DND-41 (cell line): ENCODE results near the gene AKT1.

ENCODE experiments used
- ATAC-seq: fragments of 200-7000 bp; cut with Tn5 transposase; 3 replicates; pipeline ENCODE4 v1.9.1; 2021; ENCODE audit warnings: low read depth; ENCODE audit not compliant: insufficient read depth
- DNase-seq: peaks from one replicate; pipeline ENCODE4 v3.0.0-alpha.2; 2020
- H2AFZ ChIP-seq: 2 replicates; pipeline ENCODE4 v1.6.0; 2012; ENCODE audit warnings: low read depth, low read length
- H3K27ac ChIP-seq: 2 replicates; pipeline ENCODE4 v1.5.1; 2012; ENCODE audit warnings: low read length, inconsistent platforms
- H3K27me3 ChIP-seq: fragments of 200-600 bp; sonication (generic); 2 replicates; pipeline ENCODE4 v1.6.0; 2012; ENCODE audit warnings: low read length, mild to moderate bottlenecking, inconsistent platforms; ENCODE audit not compliant: insufficient read depth, poor library complexity
- H3K36me3 ChIP-seq: 2 replicates; pipeline ENCODE4 v1.5.1; 2012; ENCODE audit warnings: low read length, inconsistent platforms; ENCODE audit not compliant: insufficient read depth
- H3K4me1 ChIP-seq: 2 replicates; pipeline ENCODE4 v1.5.1; 2012; ENCODE audit warnings: mild to moderate bottlenecking, low read length; ENCODE audit not compliant: insufficient read depth
- H3K4me2 ChIP-seq: 2 replicates; pipeline ENCODE4 v1.6.0; 2012; ENCODE audit warnings: mild to moderate bottlenecking, moderate library complexity, low read length, inconsistent platforms; ENCODE audit not compliant: insufficient read depth
- H3K4me3 ChIP-seq, 2 experiments: fragments of 200-600 bp in 1 of 2; shearing (Covaris generic) in 1 of 2; 2 replicates each; pipeline ENCODE4 v1.5.1; 2012 to 2016; ENCODE audit warnings: inconsistent platforms in 2 of 2, low read length in 2 of 2, mild to moderate bottlenecking in 2 of 2, low read depth in 1 of 2, moderate library complexity in 1 of 2
- H3K79me2 ChIP-seq: 2 replicates; pipeline ENCODE4 v1.6.0; 2012; ENCODE audit warnings: low read length, inconsistent platforms; ENCODE audit not compliant: insufficient read depth
- H3K9ac ChIP-seq: 2 replicates; pipeline ENCODE4 v1.6.0; 2012; ENCODE audit warnings: low read depth, mild to moderate bottlenecking, inconsistent platforms, low read length, moderate library complexity
- H3K9me3 ChIP-seq: 2 replicates; pipeline ENCODE4 v1.5.1; 2012; ENCODE audit warnings: low read length, moderate library complexity, mild to moderate bottlenecking, inconsistent platforms; ENCODE audit not compliant: insufficient read depth, severe bottlenecking
- H4K20me1 ChIP-seq: 2 replicates; pipeline ENCODE4 v1.6.0; 2012; ENCODE audit warnings: low read length; ENCODE audit not compliant: insufficient read depth
- EZH2 ChIP-seq: IDR thresholded peaks from 3 replicates; pipeline ENCODE4 v1.6.1; 2012; ENCODE audit warnings: borderline replicate concordance, low read depth, mild to moderate bottlenecking, moderate library complexity, low read length, inconsistent platforms; ENCODE audit not compliant: severe bottlenecking
- TF ChIP-seq, protein P1 (sequence below): IDR thresholded peaks from 2 replicates; pipeline ENCODE4 v1.5.1; 2012; ENCODE audit warnings: borderline replicate concordance, low read length, moderate library complexity, mild to moderate bottlenecking; ENCODE audit not compliant: poor library complexity, severe bottlenecking; ENCODE audit errors: extremely low read depth

Gene AKT1

GRCh38 chr14:104741108-104741802 is 54.3 kb downstream of the AKT1 start:
- Histone ChIP-seq H2AFZ (no peak overlapping the region), H3K79me2 (no peaks in the 10 kb centered on the region), H3K36me3 (no peaks in the 10 kb centered on the region), H4K20me1 (peaks cover 3% of the 10 kb centered on the region; the same call in 1 of the 2 replicates), H3K9ac (no peak overlapping the region), H3K9me3 (no peaks in the 10 kb centered on the region), H3K4me2 (no peak overlapping the region), H3K4me1 (no peaks in the 10 kb centered on the region), H3K27ac (no peak overlapping the region), H3K27me3 (no peaks in the 10 kb centered on the region), H3K4me3 (no peak overlapping the region)
- DNase-seq (no peak), ATAC-seq (no peak)
- TF ChIP-seq, protein P1, sequence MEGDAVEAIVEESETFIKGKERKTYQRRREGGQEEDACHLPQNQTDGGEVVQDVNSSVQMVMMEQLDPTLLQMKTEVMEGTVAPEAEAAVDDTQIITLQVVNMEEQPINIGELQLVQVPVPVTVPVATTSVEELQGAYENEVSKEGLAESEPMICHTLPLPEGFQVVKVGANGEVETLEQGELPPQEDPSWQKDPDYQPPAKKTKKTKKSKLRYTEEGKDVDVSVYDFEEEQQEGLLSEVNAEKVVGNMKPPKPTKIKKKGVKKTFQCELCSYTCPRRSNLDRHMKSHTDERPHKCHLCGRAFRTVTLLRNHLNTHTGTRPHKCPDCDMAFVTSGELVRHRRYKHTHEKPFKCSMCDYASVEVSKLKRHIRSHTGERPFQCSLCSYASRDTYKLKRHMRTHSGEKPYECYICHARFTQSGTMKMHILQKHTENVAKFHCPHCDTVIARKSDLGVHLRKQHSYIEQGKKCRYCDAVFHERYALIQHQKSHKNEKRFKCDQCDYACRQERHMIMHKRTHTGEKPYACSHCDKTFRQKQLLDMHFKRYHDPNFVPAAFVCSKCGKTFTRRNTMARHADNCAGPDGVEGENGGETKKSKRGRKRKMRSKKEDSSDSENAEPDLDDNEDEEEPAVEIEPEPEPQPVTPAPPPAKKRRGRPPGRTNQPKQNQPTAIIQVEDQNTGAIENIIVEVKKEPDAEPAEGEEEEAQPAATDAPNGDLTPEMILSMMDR = no peak
- no peak for TF ChIP-seq EZH2

GRCh38 chr14:104739546-104740516 is 55.7 kb downstream of the AKT1 start:
- no peaks in the 10 kb centered on the region for H3K27me3 ChIP-seq
- no peak for TF ChIP-seq EZH2
- TF ChIP-seq, protein P1 = no peak
- H3K4me2 ChIP-seq = no peak overlapping the region
- DNase-seq (no peak), ATAC-seq (no peak)
- no peak overlapping the region for H2AFZ ChIP-seq
- no peak overlapping the region for H3K9ac ChIP-seq
- no peak overlapping the region for H3K27ac ChIP-seq
- H3K4me3 ChIP-seq = no peak overlapping the region
- H3K79me2 ChIP-seq = no peaks in the 10 kb centered on the region
- H3K4me1 ChIP-seq = no peaks in the 10 kb centered on the region
- H3K36me3 ChIP-seq = no peaks in the 10 kb centered on the region
- H3K9me3 ChIP-seq = no peaks in the 10 kb centered on the region
- H4K20me1 ChIP-seq = peaks cover 3% of the 10 kb centered on the region; the same call in 1 of the 2 replicates

DNA sequence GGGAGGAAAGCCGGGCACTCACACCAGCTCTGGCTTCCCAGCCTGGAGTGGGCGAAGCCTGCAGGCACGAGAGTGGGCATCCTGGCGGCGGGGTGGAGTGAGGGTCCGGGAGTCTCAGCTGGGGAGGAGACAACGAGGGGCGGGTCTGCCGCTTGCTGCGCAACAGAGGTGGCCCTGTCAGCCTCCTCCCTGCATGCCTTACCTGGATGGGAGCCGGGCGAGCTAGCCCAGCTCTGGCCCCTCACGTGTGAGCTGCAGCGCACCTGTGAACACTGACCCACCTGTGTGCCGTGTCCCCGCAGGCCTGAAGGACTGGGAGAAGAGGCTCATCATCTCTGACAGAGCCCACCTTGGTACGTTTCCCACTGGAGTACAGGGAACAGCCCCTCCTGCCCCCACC is 56.5 kb downstream of the AKT1 start:
- Histone ChIP-seq H3K27me3 (no peaks in the 10 kb centered on the region), H3K4me2 (no peak overlapping the region)

More for the DNA sequence above, 56.5 kb downstream of the AKT1 start:
- ATAC-seq (no peak), DNase-seq (no peak)
- H2AFZ ChIP-seq = no peak overlapping the region
- no peak overlapping the region for H3K4me3 ChIP-seq
- no peak overlapping the region for H3K9ac ChIP-seq
- no peaks in the 10 kb centered on the region for H3K36me3 ChIP-seq
- peaks cover 3% of the 10 kb centered on the region; the same call in 1 of the 2 replicates for H4K20me1 ChIP-seq
- no peaks in the 10 kb centered on the region for H3K9me3 ChIP-seq
- TF ChIP-seq, protein P1 = no peak
- no peak for TF ChIP-seq EZH2
- no peaks in the 10 kb centered on the region for H3K4me1 ChIP-seq
- no peaks in the 10 kb centered on the region for H3K79me2 ChIP-seq
- no peak overlapping the region for H3K27ac ChIP-seq
